ENCODE measurements around the gene ZNF593OS.
A peak's percentile ranks its signal among the peaks of the same experiment; 100 is the strongest.

Gene ZNF593OS

GRCh38 chr1:26148887-26149286, 22.7 kb downstream of the ZNF593OS start:
- TF ChIP-seq CTCF (conservative IDR thresholded peaks at IDR 0.05; ENCODE audit: low read depth): no peak
- CTCF ChIA-PET: no interaction called here
- POLR2A ChIA-PET (ENCODE audit: low non-redundant PET): no interaction called here
- no peak for DNase-seq (ENCODE audit: low spot score)
- no peak overlapping the region for H3K27ac ChIP-seq

GRCh38 chr1:26145960-26146294, 25.7 kb downstream of the ZNF593OS start:
- DNase-seq (ENCODE audit: low spot score): no peak
- no peak for TF ChIP-seq CTCF (conservative IDR thresholded peaks at IDR 0.05; ENCODE audit: low read depth)
- ChIA-PET POLR2A (ENCODE audit: low non-redundant PET) (no interaction called here), CTCF (interaction anchor here (0.8 to 2.8 kb wide), 8 partner anchors 9 to 104 kb away, joined by 3 to 41 read pairs (median 6); partner anchors contain the start of genes CEP85 and SLC30A2)
- H3K27ac ChIP-seq: no peak overlapping the region

- TF ChIP-seq CTCF (conservative IDR thresholded peaks at IDR 0.05; ENCODE audit: low read depth): peak; percentile 76
- ChIA-PET CTCF (interaction anchor here (0.6 to 2.8 kb wide), 28 partner anchors 10 to 459 kb away, joined by 3 to 41 read pairs (median 4); partner anchors contain the start of genes CEP85, PDIK1L, SLC30A2 and ZNF593), POLR2A (ENCODE audit: low non-redundant PET) (interaction anchor here (0.8 kb wide), 1 partner anchor 109 kb away, joined by 3 read pairs; no protein-coding TSS in a partner anchor)
- H3K27ac ChIP-seq: no peak overlapping the region
- peak; percentile 80 for DNase-seq (ENCODE audit: low spot score)
Measured at GRCh38 chr1:26145041-26145959, 26.3 kb downstream of the ZNF593OS start.

- POLR2A ChIA-PET (ENCODE audit: low non-redundant PET): no interaction called here
- CTCF ChIA-PET: interaction anchor here (0.6 kb wide), 2 partner anchors 96 to 105 kb away, joined by 3 to 4 read pairs; partner anchors contain the start of gene SLC30A2
- no peak overlapping the region for H3K27ac ChIP-seq
- no peak for DNase-seq (ENCODE audit: low spot score)
- TF ChIP-seq CTCF (conservative IDR thresholded peaks at IDR 0.05; ENCODE audit: low read depth): no peak
Measured at GRCh38 chr1:26142159-26142558, 29.5 kb downstream of the ZNF593OS start.

- CTCF ChIA-PET: interaction anchor here (0.6 to 1.5 kb wide), 5 partner anchors 16 to 1325 kb away, joined by 3 to 6 read pairs (median 4); no protein-coding TSS in a partner anchor
- TF ChIP-seq CTCF (conservative IDR thresholded peaks at IDR 0.05; ENCODE audit: low read depth): no peak
Measured at GRCh38 chr1:26138974-26139558, 32.6 kb downstream of the ZNF593OS start.

GRCh38 chr1:26134466-26134865, 37.2 kb downstream of the ZNF593OS start:
- DNase-seq (ENCODE audit: low spot score): no peak
- no peak overlapping the region for H3K27ac ChIP-seq
- ChIA-PET CTCF (no interaction called here), POLR2A (ENCODE audit: low non-redundant PET) (no interaction called here)
- TF ChIP-seq CTCF (conservative IDR thresholded peaks at IDR 0.05; ENCODE audit: low read depth): no peak

More at GRCh38 chr1:26138974-26139558, 32.6 kb downstream of the ZNF593OS start:
- DNase-seq (ENCODE audit: low spot score): no peak
- POLR2A ChIA-PET (ENCODE audit: low non-redundant PET): no interaction called here
- no peak overlapping the region for H3K27ac ChIP-seq

Measured in RWPE1 (cell line).